Measurements from ENCODE around the gene CDC42BPB. TPM values are rescaled to one million over a fixed set of nuclear protein-coding genes. Genes with fewer than 3 reads are reported as not detected.

The CDC42BPB gene
- total RNA-seq, 3 donors from 2014 or later (not counting 1 experiment from before 2014, with no cell fraction given) = 0.86 to 2.3 (median 2.0) TPM

GRCh38 chr14:103070263-103070885, 13.0 kb upstream of the CDC42BPB start:
- Mint-ChIP-seq H3K27me3 (ENCODE audit: low read depth in 2 of 2) (peaks cover 0 to 11% of the 10 kb centered on the region in 2 donors), H3K27ac (no peak overlapping the region), H3K4me3 (no peak overlapping the region), H3K36me3 (no peaks in the 10 kb centered on the region), H3K9me3 (no peaks in the 10 kb centered on the region), H3K4me1 (no peaks in the 10 kb centered on the region)
- Histone ChIP-seq H3K27me3 (ENCODE audit: control insufficient read depth, insufficient read depth, low read length) (peaks cover 5% of the 10 kb centered on the region), H3K4me3 (ENCODE audit: low read length) (no peak overlapping the region), H3K9me3 (ENCODE audit: control insufficient read depth, insufficient read depth, low read length) (no peaks in the 10 kb centered on the region), H3K36me3 (ENCODE audit: control insufficient read depth, insufficient read depth, low read length) (no peaks in the 10 kb centered on the region), H3K27ac (ENCODE audit: low read length) (no peak overlapping the region), H3K4me1 (ENCODE audit: control insufficient read depth, insufficient read depth, low read length) (peaks cover 7% of the 10 kb centered on the region)
- no peak for TF ChIP-seq CTCF (IDR thresholded peaks at IDR 0.05)
- DNase-seq = no peak
- intact Hi-C loops (cut with micrococcal nuclease) = loop anchor here (10.0 kb wide), 1 partner anchor 224 kb away; no protein-coding TSS in a partner anchor
- ATAC-seq = no peak
- 73% methylated on average over 8 of the region's 8 CpGs for WGBS (ENCODE audit: insufficient coverage)

- no peak for TF ChIP-seq CTCF (IDR thresholded peaks at IDR 0.05)
- Mint-ChIP-seq H3K4me3 (no peak overlapping the region), H3K4me1 (no peaks in the 10 kb centered on the region), H3K36me3 (no peaks in the 10 kb centered on the region), H3K27me3 (ENCODE audit: low read depth in 2 of 2) (peaks cover 5 to 9% of the 10 kb centered on the region in 2 donors), H3K27ac (no peak overlapping the region), H3K9me3 (no peaks in the 10 kb centered on the region)
- Histone ChIP-seq H3K9me3 (ENCODE audit: control insufficient read depth, insufficient read depth, low read length) (no peaks in the 10 kb centered on the region), H3K27ac (ENCODE audit: low read length) (no peak overlapping the region), H3K4me3 (ENCODE audit: low read length) (no peak overlapping the region), H3K36me3 (ENCODE audit: control insufficient read depth, insufficient read depth, low read length) (no peaks in the 10 kb centered on the region), H3K27me3 (ENCODE audit: control insufficient read depth, insufficient read depth, low read length) (no peaks in the 10 kb centered on the region), H3K4me1 (ENCODE audit: control insufficient read depth, insufficient read depth, low read length) (no peaks in the 10 kb centered on the region)
- 80% methylated on average over 22 of the region's 22 CpGs for WGBS (ENCODE audit: insufficient coverage)
- ATAC-seq (no peak), DNase-seq (no peak)
- intact Hi-C loops (cut with micrococcal nuclease) = no loop called here
These were observed 11.2 kb upstream of the CDC42BPB start for GRCh38 chr14:103068351-103069073.

- WGBS (ENCODE audit: insufficient coverage) = 89% methylated on average over 8 of the region's 8 CpGs
- Mint-ChIP-seq H3K9me3 (no peaks in the 10 kb centered on the region), H3K4me1 (no peaks in the 10 kb centered on the region), H3K27ac (no peak overlapping the region), H3K27me3 (ENCODE audit: low read depth in 2 of 2) (peaks cover 7 to 9% of the 10 kb centered on the region in 2 donors), H3K4me3 (no peak overlapping the region), H3K36me3 (no peaks in the 10 kb centered on the region)
- Histone ChIP-seq H3K4me1 (ENCODE audit: control insufficient read depth, insufficient read depth, low read length) (no peaks in the 10 kb centered on the region), H3K27ac (ENCODE audit: low read length) (no peak overlapping the region), H3K36me3 (ENCODE audit: control insufficient read depth, insufficient read depth, low read length) (no peaks in the 10 kb centered on the region), H3K4me3 (ENCODE audit: low read length) (no peak overlapping the region), H3K9me3 (ENCODE audit: control insufficient read depth, insufficient read depth, low read length) (no peaks in the 10 kb centered on the region), H3K27me3 (ENCODE audit: control insufficient read depth, insufficient read depth, low read length) (no peaks in the 10 kb centered on the region)
- ATAC-seq (no peak), DNase-seq (no peak)
- intact Hi-C loops (cut with micrococcal nuclease) = no loop called here
- no peak for TF ChIP-seq CTCF (IDR thresholded peaks at IDR 0.05)
These were observed 10.0 kb upstream of the CDC42BPB start for GRCh38 chr14:103067231-103067954.
